Smooth muscle cell (in vitro differentiated cells): Measurements from ENCODE around the gene B3GNT8. TPM values are rescaled to one million over a fixed set of nuclear protein-coding genes. Genes with fewer than 3 reads are reported as not detected.

Experiments used
- DNase-seq: peaks from one replicate; lab custom pipeline; 2025; ENCODE audit not compliant: unreplicated experiment; lab: John Stamatoyannopoulos, UW
- H2AFZ ChIP-seq: fragments of 200-600 bp; sonication (generic); 2 replicates; pipeline ENCODE4 v1.6.0; 2016; ENCODE audit warnings: antibody characterized with exemption, low read depth, mild to moderate bottlenecking
- H3F3A ChIP-seq: fragments of 200-600 bp; sonication (generic); 2 replicates; pipeline ENCODE4 v1.6.0; 2017; ENCODE audit warnings: antibody characterized with exemption, low read depth
- H3K27ac ChIP-seq: fragments of 200-600 bp; sonication (generic); 2 replicates; pipeline ENCODE4 v1.5.1; 2016; ENCODE audit warnings: low read depth, mild to moderate bottlenecking
- H3K27me3 ChIP-seq: fragments of 200-600 bp; sonication (generic); 2 replicates; pipeline ENCODE4 v1.6.1; 2016; ENCODE audit warnings: low read depth, mild to moderate bottlenecking
- H3K36me3 ChIP-seq: fragments of 200-600 bp; sonication (generic); 2 replicates; pipeline ENCODE4 v1.5.1; 2016; ENCODE audit warnings: low read depth
- H3K4me1 ChIP-seq: fragments of 200-600 bp; sonication (generic); 2 replicates; pipeline ENCODE4 v1.5.1; 2016; ENCODE audit warnings: low read depth
- H3K4me2 ChIP-seq: fragments of 200-600 bp; sonication (generic); 2 replicates; pipeline ENCODE4 v1.6.0; 2016; ENCODE audit warnings: mild to moderate bottlenecking
- H3K4me3 ChIP-seq: fragments of 200-600 bp; sonication (generic); 2 replicates; pipeline ENCODE4 v1.5.1; 2016; ENCODE audit warnings: mild to moderate bottlenecking
- H3K79me2 ChIP-seq: fragments of 200-600 bp; sonication (generic); 2 replicates; pipeline ENCODE4 v1.6.0; 2016; ENCODE audit warnings: low read depth, mild to moderate bottlenecking
- H3K9ac ChIP-seq: fragments of 200-600 bp; sonication (generic); 2 replicates; pipeline ENCODE4 v1.6.0; 2016; ENCODE audit warnings: low read depth
- H3K9me3 ChIP-seq: fragments of 200-600 bp; sonication (generic); replicated peaks from 2 replicates; pipeline ENCODE4 v1.5.1; 2016; ENCODE audit warnings: low read depth
- H4K20me1 ChIP-seq: fragments of 200-600 bp; sonication (generic); 2 replicates; pipeline ENCODE4 v1.6.0; 2016; ENCODE audit warnings: low read depth
- CTCF ChIP-seq: fragments of 200-600 bp; sonication (generic); IDR thresholded peaks from 2 replicates; pipeline ENCODE4 v1.5.1; 2017; ENCODE audit warnings: borderline replicate concordance, mild to moderate bottlenecking, antibody characterized with exemption; ENCODE audit not compliant: insufficient read depth, poor library complexity, severe bottlenecking
- WGBS: methylation state at CpG from one replicate; pipeline ENCODE4 v1.1.7; 2016; ENCODE audit warnings: low lambda C conversion rate; 5-methylcytosine and 5-hydroxymethylcytosine counted together
- polyA plus RNA-seq: library from polyadenylated mRNA; unstranded; fragments of >200 nt; fragmentation: Nextera tagmentation; extraction: Ambion mirVana; gene quantifications from 2 replicates; pipeline ENCODE4 v1.2.1, GENCODE V29; 2016
- total RNA-seq: library from RNA; depleted of rRNA; stranded (reverse); fragments of >200 nt; gene quantifications from 2 replicates; pipeline ENCODE4 v1.2.3, GENCODE V29; 2014

B3GNT8 gene
- total and polyA plus RNA-seq, 2 experiments from 2014 or later = 0.85 to 1.7 TPM

- Histone ChIP-seq H3K27ac (no peak overlapping the region), H3K36me3 (no peaks in the 10 kb centered on the region), H2AFZ (no peak overlapping the region), H3K4me1 (peaks cover 16% of the 10 kb centered on the region), H3K79me2 (peaks cover 21% of the 10 kb centered on the region), H3K9me3 (no peaks in the 10 kb centered on the region), H3K4me2 (no peak overlapping the region), H3K27me3 (no peaks in the 10 kb centered on the region), H3K4me3 (no peak overlapping the region), H3F3A (no peaks in the 10 kb centered on the region), H4K20me1 (no peaks in the 10 kb centered on the region), H3K9ac (no peak overlapping the region)
- TF ChIP-seq CTCF = no peak
- DNase-seq = no peak
- WGBS = 92% methylated on average over 6 of the region's 6 CpGs
These were observed 31.8 kb downstream of the B3GNT8 start for GRCh38 chr19:41395355-41395754.

DNA sequence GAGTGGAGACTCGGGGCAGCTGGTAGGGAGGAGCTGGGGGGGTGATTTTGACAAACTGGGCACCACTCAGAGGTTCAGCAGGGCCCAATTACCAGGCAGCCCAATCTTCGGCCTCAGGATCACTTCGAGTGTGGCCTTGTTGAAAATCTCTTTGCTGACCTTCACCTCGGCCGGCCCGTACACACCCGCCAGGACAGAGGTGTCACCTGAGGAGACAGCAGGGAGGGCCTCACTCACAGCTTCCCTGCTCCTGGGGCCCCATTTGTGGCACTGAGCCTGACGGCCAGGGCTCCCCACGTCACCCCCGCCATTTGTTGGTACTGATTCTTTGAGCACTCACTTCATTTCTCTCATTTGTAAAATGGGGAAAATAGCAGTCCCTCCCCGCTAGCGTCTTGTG is 34.4 kb downstream of the B3GNT8 start:
- no peak for TF ChIP-seq CTCF
- no peaks in the 10 kb centered on the region for H3K9me3 ChIP-seq
- no peak overlapping the region for H3K4me3 ChIP-seq
- 98% methylated on average over 12 of the region's 12 CpGs for WGBS
- peaks cover 1% of the 10 kb centered on the region for H3K79me2 ChIP-seq
- H4K20me1 ChIP-seq = no peaks in the 10 kb centered on the region
- no peak overlapping the region for H3K9ac ChIP-seq
- no peaks in the 10 kb centered on the region for H3F3A ChIP-seq
- no peaks in the 10 kb centered on the region for H3K27me3 ChIP-seq
- no peak for DNase-seq
- H3K27ac ChIP-seq = no peak overlapping the region
- H2AFZ ChIP-seq = no peak overlapping the region
- H3K36me3 ChIP-seq = no peaks in the 10 kb centered on the region
- no peak overlapping the region for H3K4me2 ChIP-seq
- peaks cover 7% of the 10 kb centered on the region for H3K4me1 ChIP-seq

GRCh38 chr19:41391618-41392017 is 35.6 kb downstream of the B3GNT8 start:
- Histone ChIP-seq H3K4me1 (peaks cover 4% of the 10 kb centered on the region), H3K36me3 (no peaks in the 10 kb centered on the region), H3K9me3 (no peaks in the 10 kb centered on the region), H4K20me1 (no peaks in the 10 kb centered on the region), H3K79me2 (no peaks in the 10 kb centered on the region), H3K4me2 (no peak overlapping the region), H3K4me3 (no peak overlapping the region), H2AFZ (no peak overlapping the region), H3K27me3 (no peaks in the 10 kb centered on the region), H3F3A (no peaks in the 10 kb centered on the region), H3K27ac (no peak overlapping the region), H3K9ac (no peak overlapping the region)
- no peak for DNase-seq
- 98% methylated on average over 11 of the region's 11 CpGs for WGBS
- TF ChIP-seq CTCF = no peak

DNA sequence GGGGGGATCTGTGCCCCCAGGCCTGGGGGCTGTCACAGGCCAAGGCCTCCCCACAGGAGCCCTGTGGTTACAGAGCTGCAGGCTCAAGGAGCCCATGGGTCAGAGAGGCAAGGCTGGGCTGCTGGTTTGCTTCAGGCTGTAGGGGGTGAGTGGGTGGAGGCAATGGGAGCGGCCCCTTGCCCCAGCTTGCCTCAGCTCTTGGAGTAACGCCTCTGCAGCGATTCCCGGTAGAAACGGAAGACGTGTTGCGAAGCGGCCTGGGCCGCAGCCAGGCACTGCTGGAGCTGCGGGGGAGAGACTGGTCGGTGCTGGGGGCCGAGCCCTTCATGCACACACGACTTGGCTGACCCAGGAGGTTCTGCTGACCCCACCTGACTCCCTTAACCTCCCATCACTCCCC is 40.7 kb downstream of the B3GNT8 start:
- DNase-seq = no peak
- TF ChIP-seq CTCF = no peak
- no peaks in the 10 kb centered on the region for H4K20me1 ChIP-seq
- 86% methylated on average over 13 of the region's 13 CpGs for WGBS
- H3K79me2 ChIP-seq = no peaks in the 10 kb centered on the region
- H3K27me3 ChIP-seq = no peaks in the 10 kb centered on the region
- H3K4me3 ChIP-seq = no peak overlapping the region
- H3F3A ChIP-seq = no peaks in the 10 kb centered on the region
- no peaks in the 10 kb centered on the region for H3K36me3 ChIP-seq
- H3K4me1 ChIP-seq = no peaks in the 10 kb centered on the region
- H3K9ac ChIP-seq = no peak overlapping the region
- H3K9me3 ChIP-seq = no peaks in the 10 kb centered on the region
- no peak overlapping the region for H3K27ac ChIP-seq
- H2AFZ ChIP-seq = no peak overlapping the region
- H3K4me2 ChIP-seq = no peak overlapping the region
